NOMO-1 treated with DMSO at 0.1 percent for 48 hours (cell line): Measurements from ENCODE around the gene ACSM5.
"Not testable (repeated sequence)": the region's sequence is repeated elsewhere in the genome, so short reads cannot be mapped to it uniquely, and the experiment has no call there.

Experiments used
- DNase-seq: peaks from one replicate; lab custom pipeline; 2025; ENCODE audit not compliant: unreplicated experiment; lab: John Stamatoyannopoulos, UW

The ACSM5 gene

DNA sequence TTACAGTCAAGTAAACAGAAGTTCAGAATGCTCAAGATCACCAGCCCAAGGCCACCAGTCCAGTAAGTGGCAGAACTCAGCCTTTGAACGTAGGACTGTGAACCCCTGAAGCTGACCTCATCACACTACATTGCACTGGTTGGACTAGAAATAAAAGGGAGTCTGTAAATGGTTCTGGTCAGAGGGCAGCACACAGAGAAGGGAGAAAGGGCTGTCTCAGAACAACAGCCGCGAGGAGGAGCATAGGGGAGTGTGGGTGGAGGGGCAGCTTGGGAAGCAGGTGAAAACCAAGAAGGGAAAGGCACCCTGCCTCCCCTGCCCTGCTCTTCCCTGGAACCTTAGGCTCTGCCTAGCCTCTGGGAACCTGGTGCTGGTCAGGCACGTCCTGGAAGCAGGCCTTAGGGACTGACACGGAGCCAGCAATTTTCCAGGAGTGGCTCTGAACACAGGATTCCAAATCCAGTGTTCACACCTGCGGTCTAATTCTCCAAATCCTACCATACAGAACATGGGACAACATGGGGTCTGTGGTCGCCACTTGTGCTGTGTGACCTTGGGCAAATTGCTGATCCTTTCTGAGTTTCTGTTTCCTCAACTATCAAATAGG, 11.8 kb upstream of the ACSM5 start:
- DNase-seq, result no peak

DNA sequence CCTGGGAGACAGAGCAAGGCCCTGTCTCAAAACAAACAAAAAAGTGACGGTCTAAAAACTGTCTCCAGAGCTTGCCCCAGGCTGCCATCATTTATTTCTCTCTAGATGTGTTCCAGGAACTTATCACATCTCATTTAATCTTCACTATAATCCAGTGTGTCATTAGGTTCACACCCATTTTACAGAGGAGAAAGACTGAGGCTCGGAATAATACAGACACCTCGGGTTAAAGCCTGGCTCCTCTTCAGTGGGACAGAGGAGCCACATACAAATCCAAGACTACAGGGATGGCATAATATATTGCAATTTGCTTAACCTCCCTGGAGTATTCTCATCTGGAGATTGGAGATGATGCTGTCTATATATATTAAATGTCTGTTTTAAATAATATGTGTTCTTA, 10.7 kb upstream of the ACSM5 start:
- DNase-seq, result no peak

DNA sequence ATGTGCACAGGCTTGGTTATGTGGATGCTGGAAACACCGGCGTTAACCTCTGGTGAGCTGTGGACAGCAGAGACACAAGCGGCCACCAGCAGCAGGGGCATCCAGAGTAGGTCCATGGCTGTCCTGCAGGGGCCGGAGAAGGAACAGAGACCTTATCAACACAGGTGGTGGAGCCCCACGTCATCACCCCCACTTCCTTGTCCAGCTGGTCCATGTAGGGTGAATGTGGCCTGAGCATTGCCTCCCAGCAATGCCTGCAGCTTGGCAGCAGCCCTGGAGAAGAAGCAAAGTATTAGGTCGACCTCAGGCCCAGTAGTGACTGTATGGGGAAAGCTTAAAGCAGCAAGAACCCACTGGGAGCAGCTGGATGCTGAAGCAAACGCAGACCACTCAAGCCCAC, 10.1 kb upstream of the ACSM5 start:
- DNase-seq, result no peak

DNA sequence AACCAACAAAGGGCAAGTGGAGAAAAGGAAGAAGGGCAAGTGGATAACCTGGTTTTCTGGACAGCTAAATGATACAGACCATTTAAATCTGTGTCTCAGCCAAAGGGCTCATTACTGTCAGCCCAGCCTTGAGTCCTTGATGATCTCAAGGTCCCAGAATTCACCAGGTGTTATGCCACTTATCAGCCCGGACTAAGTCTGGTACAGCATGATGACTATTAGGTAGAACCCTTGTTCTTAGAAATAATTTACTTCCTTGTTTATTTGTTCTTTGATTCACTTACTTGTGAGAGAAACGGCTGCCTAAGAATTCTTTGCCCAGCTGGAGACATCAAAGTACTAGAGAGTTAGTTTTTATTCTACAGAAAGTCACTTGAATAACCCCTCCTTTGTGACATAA, 8.3 kb upstream of the ACSM5 start:
- DNase-seq, result no peak

DNA sequence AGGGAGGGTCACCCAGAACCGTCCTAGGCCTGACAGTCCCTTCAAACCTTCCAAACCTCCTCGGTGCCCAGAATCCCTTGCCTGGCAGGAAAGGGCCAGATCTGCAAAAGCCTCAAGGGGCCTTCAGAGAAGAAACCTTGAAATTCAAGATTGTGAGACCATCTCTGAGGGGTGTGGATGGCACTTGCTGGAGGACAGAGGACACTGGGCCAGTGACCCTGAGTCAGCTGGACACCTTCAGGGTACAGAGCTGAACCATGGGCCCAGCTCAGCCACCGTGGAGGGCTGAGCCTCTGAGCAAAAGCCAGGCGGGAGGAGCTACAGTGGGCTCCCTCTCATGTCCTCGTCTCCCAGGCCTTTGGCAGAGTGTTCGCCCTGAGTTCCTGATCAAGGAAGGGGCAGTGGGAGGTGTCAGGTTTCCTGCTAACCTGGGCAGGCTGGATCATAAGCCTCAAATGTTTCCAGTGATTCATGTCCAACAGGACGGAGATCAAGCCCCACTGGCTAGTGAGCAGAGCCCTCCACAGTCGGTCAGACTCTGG, 7.8 kb upstream of the ACSM5 start:
- DNase-seq, result no peak

DNA sequence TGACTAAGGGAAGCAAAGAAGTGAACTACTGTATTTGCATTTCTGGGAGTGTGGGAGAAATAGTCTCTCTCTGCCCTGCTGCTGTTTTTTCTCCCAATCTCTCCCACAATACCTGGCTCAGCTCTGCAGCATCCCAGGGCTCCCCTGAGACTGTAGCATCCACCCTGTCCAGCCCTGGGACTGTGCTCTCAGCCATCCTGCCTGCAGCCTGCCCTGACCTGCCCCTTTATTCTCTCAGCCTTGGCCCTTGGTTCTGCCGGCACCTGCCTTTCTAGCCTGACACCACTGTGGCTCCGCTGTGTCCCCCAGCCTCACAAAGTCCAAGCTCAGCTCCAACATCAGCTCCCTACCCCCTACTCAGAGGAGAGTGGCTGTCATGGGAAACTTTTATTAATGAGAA, 6.7 kb upstream of the ACSM5 start:
- no peak for DNase-seq

DNA sequence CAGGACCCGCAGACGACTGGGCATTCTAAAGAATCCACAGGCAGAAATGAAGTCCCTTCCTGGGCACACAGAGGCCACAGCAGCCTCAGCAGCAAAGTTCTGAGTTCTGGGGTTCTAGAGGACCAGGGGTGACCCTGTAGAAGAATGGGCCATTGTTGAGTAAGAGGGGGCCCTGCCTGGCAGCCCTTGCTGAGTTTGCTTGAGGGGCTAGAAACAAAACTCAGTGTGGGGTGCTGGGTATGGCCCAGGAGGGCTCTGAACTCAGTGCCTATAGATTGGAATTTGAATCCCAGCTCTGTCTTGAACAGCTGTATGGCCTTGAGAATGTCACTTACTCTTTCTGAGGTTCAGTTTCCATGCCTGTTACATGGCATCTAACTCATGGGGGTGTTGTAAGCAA, 4.7 kb upstream of the ACSM5 start, which contains the start of gene PDILT:
PDILT (minus strand) TSS at position 101 of the 400 bp plus-strand sequence. CDS start 5,437 bp downstream, outside the sequence.
- no peak for DNase-seq

DNA sequence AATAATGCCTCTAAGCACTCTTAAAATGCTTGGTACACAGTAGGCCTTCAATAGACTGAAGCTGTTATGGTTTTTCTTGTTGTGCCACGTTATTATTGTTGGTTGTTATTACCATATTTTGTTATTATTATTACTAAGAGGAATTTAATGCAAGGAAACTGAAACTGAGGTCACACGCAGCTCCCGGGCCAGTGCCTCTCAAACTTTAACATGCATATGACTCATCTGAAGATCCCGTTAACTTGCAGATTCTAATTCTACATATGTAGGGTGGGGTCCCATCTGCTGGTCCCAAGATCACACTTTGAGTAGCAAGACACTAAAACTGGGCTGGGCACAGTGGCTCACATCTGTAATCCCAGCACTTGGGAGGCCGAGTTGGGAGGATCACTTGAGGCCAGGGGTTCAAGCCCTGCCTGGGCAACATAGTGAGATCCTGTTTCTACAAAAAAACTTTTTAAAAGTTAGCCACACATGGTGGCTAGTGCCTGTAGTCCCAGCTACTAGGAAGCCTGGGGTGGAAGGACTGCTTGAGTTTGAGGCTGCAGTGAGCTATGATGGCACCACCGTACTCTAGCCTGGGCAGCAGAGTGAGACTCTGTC, 888 bp downstream of the ACSM5 start:
- peak; percentile 62 for DNase-seq

DNA sequence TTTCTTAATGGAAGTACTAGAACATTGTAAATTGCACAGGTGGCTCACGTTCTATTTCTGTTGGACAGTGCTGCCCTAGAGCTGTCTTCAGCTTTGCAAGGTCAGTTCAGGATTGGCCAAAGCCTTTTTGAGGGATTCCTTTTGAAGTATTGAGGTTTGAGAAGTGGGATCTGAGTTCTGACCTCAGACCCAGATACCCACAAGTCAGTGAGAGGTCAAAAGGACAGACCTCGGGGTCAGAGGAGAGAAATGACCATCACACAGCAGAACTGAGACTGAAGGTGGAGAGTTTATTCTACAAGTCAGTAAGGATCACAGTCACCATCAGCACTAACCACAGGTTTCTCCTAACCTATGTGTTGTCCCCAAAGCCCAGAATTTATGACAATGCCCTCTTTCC, 1.7 kb downstream of the ACSM5 start:
- no peak for DNase-seq

DNA sequence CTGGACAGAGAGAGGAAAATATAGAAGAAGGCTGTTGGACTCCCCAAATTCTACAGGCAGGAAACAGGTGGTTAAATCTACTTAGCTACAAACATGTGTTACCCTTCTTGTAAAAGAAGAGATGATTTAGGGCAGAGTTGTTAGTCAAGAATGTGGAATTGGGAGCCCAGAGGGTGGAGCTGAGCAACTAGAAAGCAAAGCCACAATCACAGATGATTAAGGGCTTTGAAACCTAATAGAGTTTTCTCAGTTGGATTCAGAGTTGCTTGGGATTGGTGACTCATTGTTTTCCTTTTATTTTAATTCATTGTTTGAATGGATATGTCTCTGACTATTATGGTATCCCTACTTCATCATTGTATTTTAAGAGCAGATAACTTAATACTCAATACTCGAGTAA, 6.2 kb downstream of the ACSM5 start:
- no peak for DNase-seq

DNA sequence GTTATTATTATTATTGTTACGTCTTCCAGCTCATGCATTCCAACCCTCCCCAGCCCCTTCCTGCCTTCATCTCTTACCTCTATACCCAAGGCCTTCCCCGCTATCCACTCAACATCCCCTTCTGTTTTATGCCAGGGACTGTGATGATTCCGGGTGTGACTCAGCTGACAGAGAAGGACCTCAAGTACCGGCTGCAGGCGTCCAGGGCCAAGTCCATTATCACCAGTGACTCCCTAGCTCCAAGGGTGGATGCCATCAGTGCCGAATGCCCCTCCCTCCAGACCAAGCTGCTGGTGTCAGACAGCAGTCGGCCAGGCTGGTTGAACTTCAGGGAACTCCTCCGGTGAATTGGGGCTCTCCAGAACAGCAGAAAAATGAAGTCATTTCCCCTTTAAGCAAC, 9.8 kb downstream of the ACSM5 start:
- DNase-seq, result not testable (repeated sequence)

DNA sequence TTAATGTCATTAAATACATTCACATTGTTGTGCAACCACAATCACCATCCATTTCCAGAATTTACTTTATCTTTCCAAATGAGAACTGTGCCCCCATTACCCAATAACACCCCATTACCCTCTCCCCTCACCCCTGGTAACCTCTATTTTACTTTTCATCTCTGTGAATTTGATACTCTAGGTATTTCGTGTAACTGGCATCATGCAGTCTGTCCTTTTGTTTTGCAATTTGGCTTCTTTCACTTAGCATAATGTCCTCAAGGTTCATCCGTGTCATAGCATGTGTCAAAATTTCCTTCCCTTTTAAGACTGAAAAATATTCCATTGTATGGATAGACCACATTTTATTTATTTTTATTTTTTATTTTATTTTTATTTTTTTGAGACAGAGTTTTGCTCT, 12.4 kb downstream of the ACSM5 start:
- DNase-seq, result not testable (repeated sequence)

DNA sequence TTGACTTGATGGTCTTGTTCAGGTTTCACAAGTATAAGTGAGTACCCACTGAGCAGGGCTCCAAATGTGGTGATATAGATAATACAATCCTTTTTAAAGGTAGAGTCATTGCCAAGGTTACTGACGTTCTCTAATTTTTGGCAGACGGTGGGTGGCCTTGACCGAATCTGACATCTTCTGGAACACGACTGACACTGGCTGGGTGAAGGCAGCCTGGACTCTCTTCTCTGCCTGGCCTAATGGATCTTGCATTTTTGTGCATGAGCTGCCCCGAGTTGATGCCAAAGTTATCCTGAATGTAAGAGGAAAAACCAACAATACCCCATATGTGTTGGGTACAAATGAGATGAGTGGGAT, 14.4 kb downstream of the ACSM5 start:
- DNase-seq, result not testable (repeated sequence)

DNA sequence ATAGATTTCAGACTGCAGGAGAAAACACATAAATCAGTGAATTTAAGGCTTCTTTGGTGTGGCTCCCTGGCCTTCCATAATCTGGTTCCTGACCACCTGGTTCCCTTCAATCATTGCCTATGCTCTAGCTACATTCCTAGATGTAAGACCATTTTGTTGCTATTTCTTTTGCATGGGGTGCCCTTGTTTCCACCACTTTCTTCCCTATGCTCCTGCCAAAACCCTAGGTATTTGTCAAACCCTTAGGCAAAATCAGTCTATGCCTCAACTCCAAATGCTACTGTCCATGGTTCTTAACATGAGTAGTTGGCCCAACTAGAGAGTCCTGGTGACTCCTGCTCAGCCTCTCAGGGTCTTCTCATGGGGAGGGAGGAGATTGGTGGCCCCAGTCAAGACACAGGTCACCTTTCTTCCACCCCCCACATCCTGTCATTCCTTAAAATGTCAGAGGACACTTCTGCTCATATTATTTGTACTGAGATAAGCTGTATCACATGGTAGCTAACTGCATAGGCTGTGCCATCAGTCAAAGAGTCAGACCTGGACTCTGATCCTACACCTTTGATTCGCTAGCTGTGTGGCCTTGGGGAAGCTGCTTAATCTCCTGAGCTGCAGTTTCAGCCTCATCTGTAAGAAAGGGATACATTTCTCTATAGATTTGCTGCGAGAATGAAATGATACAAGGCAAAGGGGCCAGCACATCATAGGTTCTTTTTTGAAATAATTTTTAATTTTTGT, 15.0 kb downstream of the ACSM5 start:
- DNase-seq, result no peak

DNA sequence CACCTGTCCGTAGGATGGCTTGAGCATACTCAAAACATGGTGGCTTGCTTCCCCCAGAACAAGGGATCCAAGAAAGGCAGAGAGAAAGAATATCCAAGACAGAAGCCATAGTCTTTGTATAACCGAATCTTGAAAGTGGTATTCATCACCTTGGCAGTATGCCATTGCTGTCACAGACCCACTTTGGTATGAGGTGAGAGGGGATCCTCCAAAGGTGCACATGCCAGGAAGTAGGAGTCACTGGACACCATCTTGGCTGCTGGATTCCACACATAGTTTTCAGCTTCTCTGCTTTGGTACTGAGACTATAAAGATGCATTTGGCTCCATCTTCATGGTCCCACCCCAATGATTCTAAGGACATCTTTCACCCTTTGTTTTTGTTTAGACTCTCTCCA, 18.1 kb downstream of the ACSM5 start:
- DNase-seq, result not testable (repeated sequence)

DNA sequence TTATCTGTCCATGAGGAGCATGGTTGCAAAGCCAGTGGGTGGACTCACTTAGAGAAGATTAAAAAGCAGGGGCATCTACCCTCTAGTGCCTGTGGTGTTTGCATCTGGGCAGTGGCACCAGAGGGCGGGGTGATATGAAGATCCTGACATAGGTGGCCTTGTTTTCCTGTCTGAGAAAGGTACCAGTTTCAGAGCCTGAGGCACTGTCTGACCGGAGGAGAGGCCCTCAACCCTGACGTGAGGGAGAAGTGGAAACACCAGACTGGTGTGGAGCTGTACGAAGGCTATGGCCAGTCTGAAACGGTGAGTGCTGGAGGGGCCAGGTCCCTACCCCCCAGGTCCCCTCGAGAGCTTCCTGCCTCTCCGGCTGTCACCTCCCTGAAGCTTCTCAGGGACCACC, 20.2 kb downstream of the ACSM5 start:
- not testable (repeated sequence) for DNase-seq

DNA sequence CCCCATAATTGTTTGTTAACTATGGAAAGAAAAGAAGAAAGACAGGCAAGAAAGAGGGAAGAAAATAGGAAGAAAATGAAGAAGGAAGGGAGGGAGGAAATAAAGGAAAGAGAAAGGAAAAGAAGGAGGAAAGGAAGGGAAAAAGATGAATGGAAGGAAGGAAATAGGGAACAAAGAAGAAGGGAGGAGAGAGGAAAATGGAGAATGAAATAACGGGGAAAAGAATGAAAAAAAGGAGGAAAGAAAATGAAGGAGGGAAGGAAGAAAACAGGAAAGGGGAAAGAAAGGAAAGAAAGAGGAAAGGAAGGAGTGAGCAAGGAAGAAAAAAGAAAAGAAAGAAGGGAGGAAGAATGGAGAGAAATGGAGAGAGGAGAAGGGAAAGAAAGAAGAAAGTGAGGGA, 21.1 kb downstream of the ACSM5 start:
- DNase-seq, result not testable (repeated sequence)

DNA sequence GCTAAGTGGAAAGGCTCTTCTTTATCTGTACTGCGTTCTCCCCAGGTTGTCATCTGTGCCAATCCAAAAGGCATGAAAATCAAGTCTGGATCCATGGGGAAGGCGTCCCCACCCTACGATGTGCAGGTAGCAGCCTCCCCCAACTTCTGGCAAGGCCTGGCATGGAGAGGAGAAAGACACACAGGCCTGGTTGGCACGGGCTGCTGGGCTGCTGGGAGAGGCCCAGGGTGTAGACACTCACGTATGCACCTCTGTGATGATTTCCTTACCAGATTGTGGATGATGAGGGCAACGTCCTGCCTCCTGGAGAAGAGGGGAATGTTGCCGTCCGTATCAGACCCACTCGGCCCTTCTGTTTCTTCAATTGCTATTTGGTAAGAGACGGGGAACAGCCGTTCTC, 21.6 kb downstream of the ACSM5 start:
- no peak for DNase-seq

DNA sequence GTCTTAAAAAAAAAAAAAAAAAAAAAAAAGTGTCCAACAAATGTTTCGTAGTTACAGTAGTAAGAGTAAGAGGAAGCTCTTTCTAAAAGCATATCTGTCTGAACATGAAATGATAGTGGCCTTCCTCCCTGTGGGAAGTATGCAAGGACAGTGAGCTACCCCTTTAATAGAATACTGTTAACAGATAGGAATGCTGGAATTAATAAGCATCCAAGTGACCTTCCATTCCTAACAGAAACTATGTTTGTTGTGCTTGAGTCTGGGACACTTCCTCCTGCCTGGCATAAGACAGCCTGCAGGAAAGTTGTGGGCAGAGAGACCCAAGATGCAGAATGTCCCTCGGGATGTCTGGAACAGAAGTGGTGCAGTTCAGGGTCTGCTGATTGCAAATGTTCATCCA, 29.6 kb downstream of the ACSM5 start:
- not testable (repeated sequence) for DNase-seq

DNA sequence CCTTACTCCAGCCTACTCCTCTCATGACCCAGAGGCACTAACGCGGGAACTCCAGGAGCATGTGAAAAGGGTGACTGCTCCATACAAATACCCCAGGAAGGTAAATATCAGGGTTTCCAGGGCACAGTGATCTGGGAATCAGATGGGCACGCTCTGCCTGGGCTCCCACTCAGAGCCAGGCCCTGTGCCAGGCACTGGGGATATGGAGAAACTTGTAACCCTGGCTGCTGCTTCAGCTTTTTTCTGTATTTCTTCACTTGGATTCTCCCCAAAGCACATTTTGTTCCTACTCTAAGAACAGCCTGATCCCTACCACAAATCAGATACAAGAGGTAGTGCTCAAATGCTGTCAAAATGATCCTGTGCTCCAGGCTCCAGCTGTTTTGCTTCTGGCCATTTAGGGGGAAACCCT, 30.5 kb downstream of the ACSM5 start:
- DNase-seq, result not testable (repeated sequence)

DNA sequence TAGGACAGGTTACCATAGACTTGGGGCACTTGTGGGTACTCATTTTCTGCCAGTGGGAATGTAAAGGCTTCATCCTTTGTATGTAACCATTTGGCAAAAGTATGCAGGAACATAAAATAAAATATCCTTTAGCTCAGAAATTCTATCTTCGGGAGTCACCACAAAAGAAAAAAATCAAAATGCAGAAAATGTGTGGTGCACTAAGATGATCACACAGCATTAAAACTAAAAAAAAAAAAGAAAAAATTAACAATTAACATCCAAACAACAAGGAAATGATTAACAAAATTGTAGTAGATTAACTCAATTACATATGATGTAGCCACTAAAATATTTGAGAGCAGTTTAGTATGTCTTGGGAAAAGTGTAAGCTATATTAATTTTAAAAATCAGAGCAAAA, 31.4 kb downstream of the ACSM5 start:
- DNase-seq, result not testable (repeated sequence)

DNA sequence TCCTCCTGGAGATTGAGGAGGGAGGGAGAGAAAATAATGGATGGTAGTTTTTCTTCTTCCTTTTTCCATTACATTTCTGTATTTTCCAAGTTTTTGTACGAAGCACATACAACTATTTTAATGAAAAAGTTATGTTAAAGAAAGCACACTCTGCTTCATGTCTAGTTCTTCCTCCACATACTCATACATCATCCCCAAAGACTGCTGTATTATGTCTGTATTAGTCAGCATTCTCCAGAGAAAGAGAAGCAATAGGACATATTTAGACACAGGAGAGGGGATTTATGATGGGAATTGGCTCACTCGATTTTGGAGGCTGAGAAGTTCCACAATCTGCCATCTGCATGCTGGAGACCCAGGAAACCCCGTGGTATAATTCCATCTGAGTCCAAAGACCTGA, 31.9 kb downstream of the ACSM5 start:
- no peak for DNase-seq
